HEK293T (cell line): Measurements from ENCODE around the gene TMEM120A.
"Not testable (repeated sequence)": the region's sequence is repeated elsewhere in the genome, so short reads cannot be mapped to it uniquely, and the experiment has no call there.

Experiments used
- CTCF ChIA-PET: fragments of 350-600 bp; formaldehyde crosslinking; extraction: SDS; loops from one replicate; lab custom pipeline; 2021; ENCODE audit warnings: antibody characterized with exemption, inconsistent platforms; lab: Yijun Ruan, JAX
- POLR2A ChIA-PET: fragments of 350-600 bp; formaldehyde crosslinking; extraction: SDS; loops from one replicate; lab custom pipeline; 2020; ENCODE audit warnings: antibody characterized with exemption, inconsistent platforms; lab: Yijun Ruan, JAX
- DNase-seq: peaks from one replicate; pipeline ENCODE4 v3.0.0; 2012; ENCODE audit warnings: mixed read lengths; ENCODE audit errors: extremely low spot score
- ARNT ChIP-seq: fragments of 450-650 bp; IDR thresholded peaks from 2 replicates; pipeline ENCODE4 v1.6.1; 2017; ENCODE audit warnings: mild to moderate bottlenecking
- BHLHE40 ChIP-seq: fragments of 450-650 bp; IDR thresholded peaks from 2 replicates; pipeline ENCODE4 v1.6.1; 2016; ENCODE audit warnings: mild to moderate bottlenecking, moderate library complexity, borderline replicate concordance
- CTBP1 ChIP-seq: fragments of 450-650 bp; IDR thresholded peaks from 2 replicates; pipeline ENCODE4 v1.6.1; 2016; ENCODE audit warnings: borderline replicate concordance
- ELF4 ChIP-seq: fragments of 450-650 bp; IDR thresholded peaks from 2 replicates; pipeline ENCODE4 v1.6.1; 2017; ENCODE audit warnings: antibody characterized with exemption
- FOXA1 ChIP-seq: fragments of 450-650 bp; IDR thresholded peaks from 2 replicates; pipeline ENCODE4 v1.6.1; 2016; ENCODE audit warnings: mild to moderate bottlenecking
- FOXK2 ChIP-seq: fragments of 450-650 bp; IDR thresholded peaks from 2 replicates; pipeline ENCODE4 v1.6.1; 2016; ENCODE audit warnings: mild to moderate bottlenecking
- FOXM1 ChIP-seq: fragments of 450-650 bp; IDR thresholded peaks from 2 replicates; pipeline ENCODE4 v1.6.1; 2017; ENCODE audit warnings: mild to moderate bottlenecking, borderline replicate concordance
- HDGF ChIP-seq: fragments of 450-650 bp; IDR thresholded peaks from 2 replicates; pipeline ENCODE4 v1.6.1; 2017; ENCODE audit warnings: antibody characterized with exemption, borderline replicate concordance
- L3MBTL2 ChIP-seq: fragments of 450-650 bp; conservative IDR thresholded peaks from 2 replicates; pipeline ENCODE4 v1.6.1; 2016; ENCODE audit warnings: mild to moderate bottlenecking
- LEF1 ChIP-seq: fragments of 450-650 bp; IDR thresholded peaks from 2 replicates; pipeline ENCODE4 v1.6.1; 2017; ENCODE audit warnings: mild to moderate bottlenecking, borderline replicate concordance
- NFRKB ChIP-seq: fragments of 450-650 bp; IDR thresholded peaks from 2 replicates; pipeline ENCODE4 v1.6.1; 2016; ENCODE audit warnings: mild to moderate bottlenecking, moderate library complexity
- SP1 ChIP-seq: fragments of 450-650 bp; IDR thresholded peaks from 2 replicates; pipeline ENCODE4 v1.6.1; 2017
- SUZ12 ChIP-seq: fragments of 450-650 bp; IDR thresholded peaks from 2 replicates; pipeline ENCODE4 v1.6.1; 2016; ENCODE audit warnings: mild to moderate bottlenecking
- TARDBP ChIP-seq: fragments of 450-650 bp; IDR thresholded peaks from 2 replicates; pipeline ENCODE4 v1.6.1; 2016
- ZNF384 ChIP-seq: fragments of 450-650 bp; IDR thresholded peaks from 2 replicates; pipeline ENCODE4 v1.6.1; 2016
- TF ChIP-seq, protein P1 (sequence below): fragments of 450-650 bp; IDR thresholded peaks from 2 replicates; pipeline ENCODE4 v1.6.1; 2016

Gene TMEM120A

DNA sequence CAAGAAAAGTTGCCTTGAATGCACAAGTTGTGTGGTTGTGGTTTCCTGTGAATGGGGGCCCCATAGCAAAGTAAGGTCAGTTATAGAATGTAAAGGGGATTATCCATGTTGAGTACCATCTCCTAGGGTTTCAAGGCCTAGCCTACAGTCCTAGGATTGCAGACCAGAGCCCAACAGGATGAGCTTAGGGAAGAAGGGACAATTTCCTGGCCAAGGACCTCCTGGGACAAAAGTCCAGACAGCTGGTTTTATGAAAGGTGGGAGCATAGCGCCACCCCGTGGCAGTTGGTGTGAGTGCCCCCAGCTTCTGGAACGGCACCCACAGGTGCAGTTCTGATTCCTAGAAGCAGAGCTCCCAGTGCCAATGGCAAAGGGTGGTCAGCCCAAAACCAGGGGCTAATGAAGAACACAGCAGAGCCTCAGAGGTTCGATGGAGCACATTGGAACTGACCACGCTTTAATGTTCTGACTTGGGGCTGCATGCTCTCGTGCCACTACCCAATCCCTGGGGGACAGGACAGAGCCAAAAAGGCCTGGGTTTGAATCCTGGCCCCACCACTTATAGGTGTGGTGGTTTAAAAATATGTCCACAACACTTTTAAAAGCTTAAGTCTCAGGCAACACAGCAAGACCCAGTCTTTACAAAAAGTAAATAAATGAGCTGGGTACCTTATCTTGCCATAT lies 25.8 kb upstream of the TMEM120A start:
- ChIA-PET POLR2A (interaction anchor here (0.5 to 1.5 kb wide), 3 partner anchors 21 to 154 kb away, joined by 3 to 7 read pairs (median 3); partner anchors contain the start of genes MDH2 and STYXL1), CTCF (interaction anchor here (0.6 to 2.7 kb wide), 11 partner anchors 9 to 156 kb away, joined by 3 to 32 read pairs (median 3); no protein-coding TSS in a partner anchor)
- DNase-seq: peak; percentile 82
- no peak for TF ChIP-seq TARDBP
- no peak for TF ChIP-seq LEF1
- no peak for TF ChIP-seq CTBP1
- no peak for TF ChIP-seq BHLHE40
- no peak for TF ChIP-seq HDGF
- no peak for TF ChIP-seq FOXK2
- no peak for TF ChIP-seq NFRKB
- TF ChIP-seq, protein P1, sequence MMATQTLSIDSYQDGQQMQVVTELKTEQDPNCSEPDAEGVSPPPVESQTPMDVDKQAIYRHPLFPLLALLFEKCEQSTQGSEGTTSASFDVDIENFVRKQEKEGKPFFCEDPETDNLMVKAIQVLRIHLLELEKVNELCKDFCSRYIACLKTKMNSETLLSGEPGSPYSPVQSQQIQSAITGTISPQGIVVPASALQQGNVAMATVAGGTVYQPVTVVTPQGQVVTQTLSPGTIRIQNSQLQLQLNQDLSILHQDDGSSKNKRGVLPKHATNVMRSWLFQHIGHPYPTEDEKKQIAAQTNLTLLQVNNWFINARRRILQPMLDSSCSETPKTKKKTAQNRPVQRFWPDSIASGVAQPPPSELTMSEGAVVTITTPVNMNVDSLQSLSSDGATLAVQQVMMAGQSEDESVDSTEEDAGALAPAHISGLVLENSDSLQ: no peak
- no peak for TF ChIP-seq SUZ12
- TF ChIP-seq ZNF384: no peak
- no peak for TF ChIP-seq L3MBTL2
- no peak for TF ChIP-seq FOXM1
- no peak for TF ChIP-seq SP1
- TF ChIP-seq ARNT: no peak
- TF ChIP-seq ELF4: no peak
- TF ChIP-seq FOXA1: no peak

DNA sequence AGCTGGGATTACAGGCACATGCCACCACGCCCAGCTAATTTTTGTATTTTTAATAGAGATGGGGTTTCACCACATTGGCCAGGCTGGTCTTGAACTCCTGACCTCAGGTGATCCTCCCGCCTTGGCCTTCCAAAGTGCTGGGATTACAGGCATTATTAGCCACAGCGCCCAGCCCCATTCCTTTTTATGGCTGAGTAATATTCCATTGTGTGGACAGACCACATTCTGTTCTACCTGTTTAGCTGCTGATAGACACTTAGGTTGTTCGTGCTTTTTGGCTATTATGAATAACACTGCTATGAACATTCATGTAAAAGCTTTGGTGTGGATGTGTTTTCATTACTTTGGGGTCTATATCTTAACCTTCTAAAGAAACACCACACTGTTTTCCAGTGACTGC lies 24.1 kb upstream of the TMEM120A start:
- DNase-seq, POLR2A ChIA-PET: not testable (repeated sequence)
- CTCF ChIA-PET: interaction anchor here (2.7 kb wide), 1 partner anchor 152 kb away, joined by 32 read pairs; no protein-coding TSS in a partner anchor

DNA sequence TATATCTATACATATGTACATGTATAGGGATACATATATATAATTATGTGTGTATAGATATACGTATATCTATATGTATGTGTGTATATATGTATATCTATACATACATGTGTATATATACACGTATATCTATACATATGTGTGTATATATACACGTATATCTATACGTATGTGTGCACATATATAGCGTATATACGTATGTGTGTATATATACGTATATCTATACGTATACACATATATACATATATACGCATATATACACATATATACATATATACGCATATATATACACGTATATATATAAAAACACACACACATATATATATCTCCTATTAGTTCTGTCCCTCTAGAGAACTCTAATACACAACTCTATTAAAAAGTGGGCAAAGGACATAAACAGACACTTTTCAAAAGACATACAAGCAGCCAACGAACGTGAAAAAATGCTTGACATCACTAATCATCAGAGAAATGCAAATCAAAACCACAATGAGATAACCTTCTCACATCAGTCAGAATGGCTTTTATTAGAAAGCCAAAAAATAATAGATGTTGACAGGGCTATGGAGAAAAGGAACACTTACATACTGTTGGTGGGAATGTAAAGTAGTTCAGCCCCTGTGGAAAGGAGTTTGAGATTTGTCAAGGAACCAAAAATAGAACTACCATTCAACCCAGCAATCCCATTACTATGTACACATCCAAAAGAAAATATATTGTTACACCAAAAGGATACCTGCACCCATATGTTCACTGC lies 22.0 kb upstream of the TMEM120A start:
- ChIA-PET POLR2A (interaction anchor here (1.2 kb wide), 1 partner anchor 31 kb away, joined by 3 read pairs; the partner anchor contains the start of genes MDH2 and STYXL1), CTCF (no interaction called here)
- TF ChIP-seq ELF4 (no peak), TARDBP (no peak), FOXK2 (no peak), LEF1 (no peak), SP1 (no peak), HDGF (no peak), FOXA1 (no peak), L3MBTL2 (no peak), ARNT (no peak), FOXM1 (no peak), SUZ12 (no peak), ZNF384 (no peak), NFRKB (no peak), BHLHE40 (no peak), CTBP1 (no peak)
- TF ChIP-seq, protein P1: no peak
- no peak for DNase-seq

DNA sequence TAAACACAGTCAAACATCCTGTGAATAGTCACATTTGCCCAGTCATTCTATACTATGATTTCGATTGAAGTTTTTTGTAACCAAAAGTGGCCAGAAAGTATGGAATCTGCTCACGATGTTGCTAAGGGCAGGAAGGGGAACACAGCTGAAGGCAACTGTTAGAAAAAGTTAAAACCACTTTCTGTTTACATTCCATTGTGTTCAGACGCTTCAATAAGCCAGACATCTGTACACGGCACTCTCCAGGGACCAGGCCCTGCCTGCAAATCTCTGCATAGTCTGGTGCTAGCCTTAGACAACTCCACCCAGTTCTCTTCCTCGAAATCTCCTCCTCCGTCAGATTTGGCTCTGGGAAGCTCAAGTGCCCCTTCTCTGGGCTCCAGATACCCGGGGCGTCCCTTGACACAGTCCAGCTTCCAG lies 17.1 kb upstream of the TMEM120A start:
- DNase-seq: no peak
- ChIA-PET POLR2A (no interaction called here), CTCF (interaction anchor here (1.4 kb wide), 1 partner anchor 9 kb away, joined by 6 read pairs; no protein-coding TSS in a partner anchor)
- TF ChIP-seq ARNT (no peak), ELF4 (no peak), TARDBP (no peak), BHLHE40 (no peak), SUZ12 (no peak), SP1 (no peak), LEF1 (no peak), HDGF (no peak), CTBP1 (no peak), L3MBTL2 (no peak), FOXA1 (no peak), ZNF384 (no peak), NFRKB (no peak)
- TF ChIP-seq, protein P1: no peak

DNA sequence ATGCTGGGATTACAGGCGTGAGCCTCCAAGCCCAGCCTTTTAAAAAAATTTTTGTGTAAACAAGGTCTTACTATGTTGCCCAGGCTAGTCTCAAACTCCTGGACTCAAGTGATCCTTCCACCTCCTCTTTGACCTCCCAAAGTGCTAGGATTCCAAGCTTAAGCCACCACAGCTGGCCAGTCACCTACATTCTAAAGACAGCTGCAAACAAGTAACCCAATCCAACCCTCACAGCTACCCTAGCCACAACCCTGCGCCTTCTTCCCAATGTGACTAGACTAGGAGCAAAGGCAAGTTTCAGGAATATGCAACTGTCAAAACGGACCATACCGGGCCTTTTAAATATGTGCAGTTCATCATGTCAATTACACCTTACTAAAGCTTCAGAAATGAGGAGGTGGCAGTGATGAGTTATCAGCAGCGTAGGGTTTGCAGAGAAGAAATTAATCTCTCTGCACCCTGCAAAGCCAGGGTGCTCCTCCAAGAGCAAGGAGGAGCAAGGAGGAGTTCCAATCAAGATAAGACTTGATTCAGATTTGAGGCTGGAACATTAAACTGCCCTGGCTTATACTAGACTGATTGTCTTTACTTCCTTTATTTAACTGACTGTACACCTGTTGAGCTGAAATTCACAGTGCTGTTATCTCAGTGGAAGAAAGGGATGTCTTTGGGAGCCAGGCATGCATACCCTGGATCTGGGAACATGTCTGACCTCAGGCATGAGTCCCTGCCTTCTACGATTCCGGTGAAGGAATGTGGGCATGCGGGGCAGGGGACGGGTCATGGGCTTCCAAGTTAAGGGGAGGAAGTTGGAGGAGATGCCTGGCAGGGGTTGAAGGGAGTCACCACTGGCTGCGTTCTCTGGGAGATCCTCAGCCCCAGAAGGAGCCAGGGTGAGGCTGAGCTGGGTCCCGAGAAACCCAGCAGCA lies 15.5 kb upstream of the TMEM120A start:
- POLR2A ChIA-PET: no interaction called here
- CTCF ChIA-PET: no interaction called here

More for the DNA sequence above, 15.5 kb upstream of the TMEM120A start:
- DNase-seq: no peak
- TF ChIP-seq ZNF384 (no peak), TARDBP (no peak), ARNT (no peak)
